Activated CD8-positive, alpha-beta memory T cell treated with anti-CD3 and anti-CD28 coated beads, Interleukin-2, amount 50 U/mL, for 24 hours (primary cell): ENCODE measurements around the gene SRP14.
"Not testable (repeated sequence)": the region's sequence is repeated elsewhere in the genome, so short reads cannot be mapped to it uniquely, and the experiment has no call there.

Source experiments
- DNase-seq: peaks from one replicate; pipeline ENCODE4 v3.0.0-alpha.2; 2020; ENCODE audit errors: extremely low read depth

The SRP14 gene

GRCh38 chr15:40029979-40030893 is 8.7 kb downstream of the SRP14 start:
- DNase-seq, result no peak

DNA sequence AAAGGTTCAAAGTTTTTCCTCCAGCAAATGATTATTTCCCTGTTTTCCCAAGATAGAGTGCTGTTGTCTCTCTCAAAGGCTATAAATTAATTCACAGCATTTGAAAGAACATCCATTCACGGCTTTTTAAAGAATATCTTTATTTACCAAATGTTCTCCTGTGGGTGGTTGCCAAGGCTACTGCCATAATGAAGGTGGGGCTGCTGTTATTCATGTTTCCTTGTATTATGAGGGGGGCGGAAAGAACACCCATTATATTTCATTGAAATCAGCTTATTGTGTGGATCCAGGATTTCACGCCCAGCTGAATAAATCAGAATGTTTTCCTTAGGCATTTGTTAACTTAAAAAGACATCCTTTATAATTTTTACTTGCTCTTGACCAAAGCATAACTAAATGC is 10.1 kb downstream of the SRP14 start:
- no peak for DNase-seq

DNA sequence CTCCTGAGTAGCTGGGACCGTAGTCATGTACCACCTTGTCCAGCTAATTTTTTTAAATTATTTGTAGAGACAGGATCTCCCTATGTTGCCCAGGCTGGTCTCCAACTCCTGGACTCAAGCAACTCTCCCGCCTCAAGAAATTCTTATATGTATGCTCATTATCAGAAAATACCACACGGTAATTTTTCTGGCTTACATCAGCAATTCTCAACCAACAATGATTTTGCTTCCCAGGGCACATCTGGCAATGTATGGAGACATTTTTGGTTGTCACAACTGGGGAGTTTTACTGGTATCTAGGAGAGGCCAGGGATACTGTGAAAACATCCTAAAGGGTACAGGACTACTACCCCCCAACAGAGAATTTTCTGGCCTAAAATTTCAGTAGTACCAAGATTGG is 10.8 kb downstream of the SRP14 start:
- no peak for DNase-seq

- DNase-seq, result no peak
Observed at GRCh38 chr15:40016224-40016865, 22.6 kb downstream of the SRP14 start.

- no peak for DNase-seq
Observed at GRCh38 chr15:40014390-40014789, 24.6 kb downstream of the SRP14 start.

GRCh38 chr15:40013372-40013771 is 25.6 kb downstream of the SRP14 start:
- not testable (repeated sequence) for DNase-seq

GRCh38 chr15:40011303-40011702 is 27.7 kb downstream of the SRP14 start:
- DNase-seq, result no peak

- no peak for DNase-seq
Observed at GRCh38 chr15:40010686-40011085, 28.3 kb downstream of the SRP14 start.

DNA sequence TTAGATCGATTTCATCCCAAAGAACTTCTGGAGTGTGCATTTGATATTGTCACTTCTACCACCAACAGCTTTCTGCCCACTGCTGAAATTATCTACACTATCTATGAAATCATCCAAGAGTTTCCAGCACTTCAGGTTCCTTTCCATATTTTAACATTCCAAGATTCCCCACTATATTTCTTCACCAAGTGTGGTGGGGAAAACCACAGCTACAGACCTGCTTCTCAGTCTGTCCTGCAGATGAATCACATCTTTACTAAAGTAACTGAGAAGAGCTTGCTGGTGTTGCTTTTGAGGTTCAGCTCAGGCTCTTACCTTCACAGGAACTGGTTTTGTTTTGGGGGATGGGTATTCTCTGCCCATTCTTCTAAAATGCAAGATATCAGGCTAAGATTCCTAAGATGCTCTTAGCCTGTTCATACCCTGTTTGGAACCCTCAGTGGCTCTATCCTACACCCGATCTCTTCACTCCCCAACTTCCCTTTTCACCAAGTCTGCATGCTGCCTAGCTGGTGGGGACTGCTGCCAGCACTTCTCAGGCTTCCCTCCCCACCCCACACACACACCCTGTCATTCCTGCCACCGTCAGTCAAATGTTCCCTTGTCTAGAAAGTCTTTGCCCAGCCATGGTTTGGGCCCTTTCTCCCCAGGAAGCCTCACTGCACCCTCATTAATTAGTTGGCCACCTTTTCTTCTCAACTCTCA is 30.8 kb downstream of the SRP14 start:
- DNase-seq, result no peak

- DNase-seq, result no peak
Observed at GRCh38 chr15:40006646-40007045, 32.3 kb downstream of the SRP14 start.

GRCh38 chr15:40006003-40006402 is 33.0 kb downstream of the SRP14 start:
- DNase-seq, result no peak

GRCh38 chr15:40003116-40003916 is 35.7 kb downstream of the SRP14 start:
- no peak for DNase-seq

DNA sequence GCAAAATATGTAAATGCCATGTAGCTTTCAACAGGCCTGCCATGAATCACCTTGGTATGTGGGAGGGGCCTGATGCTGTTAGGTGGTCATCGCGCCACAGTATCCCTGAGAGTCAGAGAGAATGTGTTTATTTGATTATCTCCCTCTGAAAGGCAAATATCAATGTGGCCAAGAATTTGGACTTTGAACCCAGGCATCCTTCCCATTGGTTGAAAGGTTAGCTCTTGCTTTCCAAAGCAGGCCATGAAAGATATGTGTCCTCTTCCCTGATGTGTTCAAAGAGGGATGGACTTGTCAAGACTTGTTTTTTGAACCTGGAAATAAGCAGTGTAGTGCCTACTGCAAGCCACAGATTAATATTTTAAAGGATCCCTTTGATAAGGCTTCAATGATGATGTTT is 36.7 kb downstream of the SRP14 start:
- DNase-seq, result no peak

- DNase-seq, result no peak
Observed at GRCh38 chr15:39999538-40000200, 39.3 kb downstream of the SRP14 start.

DNA sequence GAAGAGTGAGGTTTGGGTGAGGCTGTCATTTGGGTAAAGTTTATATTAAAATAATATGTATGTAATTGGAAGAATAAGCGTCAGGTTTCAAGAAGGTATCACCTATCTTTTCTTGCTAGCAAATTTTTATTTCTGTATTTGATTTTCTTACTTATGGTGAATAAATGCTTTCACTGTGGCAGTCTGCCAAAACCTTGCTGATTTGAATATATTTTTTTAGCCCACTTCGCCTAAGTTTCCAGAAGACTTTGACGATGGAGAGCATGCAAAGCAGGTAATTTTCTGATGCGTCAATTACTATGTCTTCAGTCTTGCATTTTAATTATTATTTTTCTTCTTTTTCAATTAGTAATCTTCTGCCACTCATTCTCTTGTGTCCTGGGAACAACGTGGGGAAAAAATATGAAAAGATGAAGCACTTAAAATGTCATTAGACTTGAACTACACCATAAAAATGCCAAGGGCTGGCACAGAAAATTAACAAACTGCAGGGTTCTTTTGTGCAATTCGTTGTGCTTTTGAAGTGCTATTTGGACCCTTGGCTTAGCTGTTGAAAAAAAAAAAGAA is 40.4 kb downstream of the SRP14 start:
- DNase-seq, result no peak

DNA sequence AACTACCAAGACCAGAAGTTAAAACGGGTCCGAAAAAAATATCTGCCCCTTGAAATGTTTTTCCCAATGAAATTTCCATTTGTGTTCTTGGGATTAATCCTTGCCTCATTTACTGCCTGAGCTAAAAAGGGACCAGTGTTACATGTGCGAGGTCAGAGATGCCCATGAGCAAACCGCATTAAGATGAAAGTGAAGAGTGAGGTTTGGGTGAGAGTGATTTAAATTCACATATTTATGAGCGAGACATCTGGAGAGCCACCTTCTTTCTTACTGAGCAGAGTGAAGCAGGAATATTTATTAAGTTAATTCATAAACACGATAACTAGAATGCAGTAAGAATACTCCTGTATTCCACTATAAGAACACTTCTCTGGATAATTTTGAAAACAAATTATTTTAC is 41.3 kb downstream of the SRP14 start:
- DNase-seq, result no peak

- DNase-seq, result no peak
Observed at GRCh38 chr15:39997031-39997430, 42.0 kb downstream of the SRP14 start.

- DNase-seq, result not testable (repeated sequence)
Observed at GRCh38 chr15:39996228-39996627, 42.8 kb downstream of the SRP14 start.

DNA sequence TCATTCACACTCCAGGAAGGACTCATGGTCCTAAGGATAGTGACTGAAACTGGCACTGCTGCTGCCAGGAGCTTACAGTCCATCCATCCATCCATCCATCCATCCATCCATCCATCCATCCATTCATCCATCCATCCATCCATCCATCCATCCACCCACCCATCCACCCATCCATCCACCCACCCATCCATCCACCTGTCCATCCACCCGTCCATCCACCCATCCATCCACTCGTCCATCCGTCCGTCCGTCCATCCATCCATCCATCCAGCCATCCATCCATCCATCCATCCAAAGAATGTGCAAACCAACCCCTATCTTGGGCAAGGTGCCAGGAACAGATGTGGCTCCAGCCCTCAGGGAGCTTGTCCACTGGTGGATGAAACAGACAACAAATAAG is 46.0 kb downstream of the SRP14 start:
- DNase-seq, result not testable (repeated sequence)

DNA sequence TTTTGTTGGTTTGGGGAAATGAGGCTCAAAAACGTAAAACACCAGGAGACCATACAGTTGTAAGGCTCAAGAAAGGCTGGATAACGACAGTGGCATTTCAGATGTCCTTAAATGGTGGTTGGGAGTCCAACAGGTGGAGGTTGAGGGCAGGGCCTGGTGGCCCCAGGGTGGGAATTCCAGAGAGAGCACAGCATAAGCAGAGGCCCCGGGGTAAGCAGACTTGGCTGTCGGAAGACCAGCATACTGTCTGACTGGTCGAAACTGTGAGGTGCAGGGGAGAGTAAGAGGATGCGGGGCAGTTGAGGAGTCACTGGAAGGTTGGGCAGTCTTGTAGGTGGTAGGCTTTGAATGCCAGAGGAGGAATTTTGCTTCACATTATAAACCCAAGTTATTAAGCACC is 48.3 kb downstream of the SRP14 start:
- no peak for DNase-seq

- DNase-seq, result no peak
Observed at GRCh38 chr15:39987821-39988220, 51.2 kb downstream of the SRP14 start.
